Bronchial epithelial cell (primary cell): ENCODE measurements around the gene ICAM5. TPM values are rescaled to one million over a fixed set of nuclear protein-coding genes. Genes with fewer than 3 reads are reported as not detected.

ENCODE experiments used
- DNase-seq: peaks from one replicate; pipeline ENCODE4 v3.0.0-alpha.2; 2010; ENCODE audit warnings: low read depth
- FAIRE-seq: peaks from 2 replicates; lab custom pipeline; 2011; peaks lifted over from hg19 to GRCh38; lab: Jason Lieb, UNC
- H3K27me3 ChIP-seq: 2 replicates; pipeline ENCODE4 v1.5.1; 2011; ENCODE audit warnings: low read length; ENCODE audit not compliant: control insufficient read depth, insufficient read depth
- H3K36me3 ChIP-seq: 2 replicates; pipeline ENCODE4 v1.5.1; 2011; ENCODE audit warnings: low read length; ENCODE audit not compliant: control insufficient read depth, insufficient read depth
- H3K4me3 ChIP-seq: 2 replicates; pipeline ENCODE4 v1.5.1; 2011; ENCODE audit warnings: mild to moderate bottlenecking, low read depth, low read length, control low read depth
- total RNA-seq: library from RNA; depleted of rRNA; stranded (reverse); fragments of >200 nt; gene quantifications from 2 replicates; pipeline ENCODE4 v1.2.1, GENCODE V29; 2014
- TF ChIP-seq, protein P1 (sequence below): IDR thresholded peaks from 2 replicates; pipeline ENCODE4 v1.5.1; 2011; ENCODE audit warnings: mild to moderate bottlenecking, moderate library complexity, low read length, control low read depth, inconsistent platforms; ENCODE audit not compliant: insufficient read depth, severe bottlenecking

ICAM5 gene
- total RNA-seq, 1 donor from 2014 or later = 3.9 TPM

- peak; percentile 35 for DNase-seq
Observed at GRCh38 chr19:10283301-10284064, 6.3 kb upstream of the ICAM5 start.

DNA sequence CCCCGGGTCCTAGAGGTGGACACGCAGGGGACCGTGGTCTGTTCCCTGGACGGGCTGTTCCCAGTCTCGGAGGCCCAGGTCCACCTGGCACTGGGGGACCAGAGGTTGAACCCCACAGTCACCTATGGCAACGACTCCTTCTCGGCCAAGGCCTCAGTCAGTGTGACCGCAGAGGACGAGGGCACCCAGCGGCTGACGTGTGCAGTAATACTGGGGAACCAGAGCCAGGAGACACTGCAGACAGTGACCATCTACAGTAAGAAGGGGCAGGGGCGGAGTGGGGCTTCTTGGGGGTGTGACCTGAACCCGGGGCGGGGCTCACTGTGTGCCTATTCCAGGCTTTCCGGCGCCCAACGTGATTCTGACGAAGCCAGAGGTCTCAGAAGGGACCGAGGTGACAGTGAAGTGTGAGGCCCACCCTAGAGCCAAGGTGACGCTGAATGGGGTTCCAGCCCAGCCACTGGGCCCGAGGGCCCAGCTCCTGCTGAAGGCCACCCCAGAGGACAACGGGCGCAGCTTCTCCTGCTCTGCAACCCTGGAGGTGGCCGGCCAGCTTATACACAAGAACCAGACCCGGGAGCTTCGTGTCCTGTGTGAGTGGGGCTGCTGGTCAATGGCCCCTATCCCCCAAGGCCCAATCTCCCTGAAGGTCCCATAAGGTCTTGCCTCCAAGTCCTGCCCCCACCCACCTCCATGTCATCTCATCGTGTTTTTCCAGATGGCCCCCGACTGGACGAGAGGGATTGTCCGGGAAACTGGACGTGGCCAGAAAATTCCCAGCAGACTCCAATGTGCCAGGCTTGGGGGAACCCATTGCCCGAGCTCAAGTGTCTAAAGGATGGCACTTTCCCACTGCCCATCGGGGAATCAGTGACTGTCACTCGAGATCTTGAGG lies 5.4 kb upstream of the ICAM5 start:
- DNase-seq (no peak), FAIRE-seq (no peak)
- H3K36me3 ChIP-seq = peaks cover 3% of the 10 kb centered on the region
- TF ChIP-seq, protein P1, sequence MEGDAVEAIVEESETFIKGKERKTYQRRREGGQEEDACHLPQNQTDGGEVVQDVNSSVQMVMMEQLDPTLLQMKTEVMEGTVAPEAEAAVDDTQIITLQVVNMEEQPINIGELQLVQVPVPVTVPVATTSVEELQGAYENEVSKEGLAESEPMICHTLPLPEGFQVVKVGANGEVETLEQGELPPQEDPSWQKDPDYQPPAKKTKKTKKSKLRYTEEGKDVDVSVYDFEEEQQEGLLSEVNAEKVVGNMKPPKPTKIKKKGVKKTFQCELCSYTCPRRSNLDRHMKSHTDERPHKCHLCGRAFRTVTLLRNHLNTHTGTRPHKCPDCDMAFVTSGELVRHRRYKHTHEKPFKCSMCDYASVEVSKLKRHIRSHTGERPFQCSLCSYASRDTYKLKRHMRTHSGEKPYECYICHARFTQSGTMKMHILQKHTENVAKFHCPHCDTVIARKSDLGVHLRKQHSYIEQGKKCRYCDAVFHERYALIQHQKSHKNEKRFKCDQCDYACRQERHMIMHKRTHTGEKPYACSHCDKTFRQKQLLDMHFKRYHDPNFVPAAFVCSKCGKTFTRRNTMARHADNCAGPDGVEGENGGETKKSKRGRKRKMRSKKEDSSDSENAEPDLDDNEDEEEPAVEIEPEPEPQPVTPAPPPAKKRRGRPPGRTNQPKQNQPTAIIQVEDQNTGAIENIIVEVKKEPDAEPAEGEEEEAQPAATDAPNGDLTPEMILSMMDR = no peak
- no peaks in the 10 kb centered on the region for H3K27me3 ChIP-seq
- no peak overlapping the region for H3K4me3 ChIP-seq

More at GRCh38 chr19:10283301-10284064, 6.3 kb upstream of the ICAM5 start:
- Histone ChIP-seq H3K27me3 (no peaks in the 10 kb centered on the region), H3K36me3 (peaks cover 3% of the 10 kb centered on the region), H3K4me3 (no peak overlapping the region)
- TF ChIP-seq, protein P1 = no peak
- FAIRE-seq = no peak

GRCh38 chr19:10284960-10285278 lies 4.8 kb upstream of the ICAM5 start:
- FAIRE-seq (no peak), DNase-seq (no peak)
- Histone ChIP-seq H3K4me3 (no peak overlapping the region), H3K36me3 (peaks cover 3% of the 10 kb centered on the region), H3K27me3 (no peaks in the 10 kb centered on the region)
- TF ChIP-seq, protein P1 = no peak

- TF ChIP-seq, protein P1 = no peak
- Histone ChIP-seq H3K4me3 (no peak overlapping the region), H3K27me3 (no peaks in the 10 kb centered on the region), H3K36me3 (peaks cover 3% of the 10 kb centered on the region)
- DNase-seq (no peak), FAIRE-seq (no peak)
Observed at GRCh38 chr19:10285393-10285792, 4.4 kb upstream of the ICAM5 start.

GRCh38 chr19:10286803-10287737 lies 2.7 kb upstream of the ICAM5 start, which contains the start of gene ICAM4:
TSS of gene ICAM4 (plus strand) at chr19:10286955. CDS start at chr19:10287013, 58 bp downstream.
- FAIRE-seq (no peak), DNase-seq (peak; percentile 21)
- Histone ChIP-seq H3K27me3 (no peaks in the 10 kb centered on the region), H3K4me3 (peak within 1 kb of the TSS; percentile 18), H3K36me3 (peaks cover 3% of the 10 kb centered on the region)
- TF ChIP-seq, protein P1 = no peak
